ENCODE results near the gene SVIL. TPM values are rescaled to one million over a fixed set of nuclear protein-coding genes. Genes with fewer than 3 reads are reported as not detected.

The SVIL gene
- total RNA-seq, 1 donor from 2014 or later, result 258 TPM

DNA sequence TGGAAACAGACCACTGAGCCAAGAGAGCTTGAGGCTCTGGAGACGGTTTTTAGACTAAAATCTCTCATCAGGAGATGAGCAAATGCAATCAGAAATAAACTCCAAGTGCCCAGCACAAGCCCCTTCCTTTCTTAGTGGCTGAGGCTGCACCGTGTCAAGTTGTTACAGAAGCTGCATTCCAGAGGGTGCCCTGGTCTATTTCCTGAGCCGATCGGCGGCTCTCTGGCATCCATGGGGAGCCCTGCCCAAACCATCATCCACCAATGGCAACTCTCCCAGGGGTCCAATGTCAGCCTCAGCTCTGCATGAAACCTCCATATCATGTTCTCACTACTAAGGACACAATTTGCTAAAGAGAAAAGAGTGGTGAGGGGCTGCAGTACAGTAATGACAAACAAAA, 89.6 kb downstream of the SVIL start:
- H3K4me3 Mint-ChIP-seq (ENCODE audit: unreplicated experiment), result no peak overlapping the region
- H3K27me3 Mint-ChIP-seq (ENCODE audit: unreplicated experiment), result no peaks in the 10 kb centered on the region
- H3K36me3 Mint-ChIP-seq (ENCODE audit: unreplicated experiment), result peaks cover 30% of the 10 kb centered on the region
- no peak overlapping the region for H3K27ac Mint-ChIP-seq (ENCODE audit: unreplicated experiment)
- no peak for DNase-seq (ENCODE audit: extremely low spot score, unreplicated experiment)
- TF ChIP-seq, protein P1, sequence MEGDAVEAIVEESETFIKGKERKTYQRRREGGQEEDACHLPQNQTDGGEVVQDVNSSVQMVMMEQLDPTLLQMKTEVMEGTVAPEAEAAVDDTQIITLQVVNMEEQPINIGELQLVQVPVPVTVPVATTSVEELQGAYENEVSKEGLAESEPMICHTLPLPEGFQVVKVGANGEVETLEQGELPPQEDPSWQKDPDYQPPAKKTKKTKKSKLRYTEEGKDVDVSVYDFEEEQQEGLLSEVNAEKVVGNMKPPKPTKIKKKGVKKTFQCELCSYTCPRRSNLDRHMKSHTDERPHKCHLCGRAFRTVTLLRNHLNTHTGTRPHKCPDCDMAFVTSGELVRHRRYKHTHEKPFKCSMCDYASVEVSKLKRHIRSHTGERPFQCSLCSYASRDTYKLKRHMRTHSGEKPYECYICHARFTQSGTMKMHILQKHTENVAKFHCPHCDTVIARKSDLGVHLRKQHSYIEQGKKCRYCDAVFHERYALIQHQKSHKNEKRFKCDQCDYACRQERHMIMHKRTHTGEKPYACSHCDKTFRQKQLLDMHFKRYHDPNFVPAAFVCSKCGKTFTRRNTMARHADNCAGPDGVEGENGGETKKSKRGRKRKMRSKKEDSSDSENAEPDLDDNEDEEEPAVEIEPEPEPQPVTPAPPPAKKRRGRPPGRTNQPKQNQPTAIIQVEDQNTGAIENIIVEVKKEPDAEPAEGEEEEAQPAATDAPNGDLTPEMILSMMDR (IDR thresholded peaks at IDR 0.05), result no peak
- peaks cover 11% of the 10 kb centered on the region for H3K4me1 Mint-ChIP-seq (ENCODE audit: unreplicated experiment)
- no peaks in the 10 kb centered on the region for H3K9me3 Mint-ChIP-seq (ENCODE audit: unreplicated experiment)

DNA sequence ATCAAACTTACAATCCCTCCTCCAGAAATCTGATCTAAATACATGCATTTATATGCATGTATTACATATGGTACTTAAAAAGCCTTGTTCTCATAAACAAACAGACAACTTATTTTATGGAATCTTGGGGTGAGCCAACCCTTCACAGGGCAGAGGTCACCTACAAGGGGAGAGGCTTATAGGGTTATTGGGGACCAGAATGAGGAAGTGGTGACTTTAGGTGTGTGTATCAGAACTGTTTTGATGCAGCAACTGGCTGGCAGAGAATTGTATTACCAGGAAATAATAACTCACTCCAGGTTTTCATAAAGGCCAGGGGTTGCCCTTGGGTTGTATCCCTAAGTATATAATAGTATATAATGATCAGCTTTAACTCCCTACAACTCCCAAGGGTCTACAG, 91.1 kb downstream of the SVIL start:
- Mint-ChIP-seq H3K36me3 (ENCODE audit: unreplicated experiment) (peaks cover 37% of the 10 kb centered on the region), H3K27ac (ENCODE audit: unreplicated experiment) (no peak overlapping the region), H3K4me1 (ENCODE audit: unreplicated experiment) (peaks cover 15% of the 10 kb centered on the region), H3K27me3 (ENCODE audit: unreplicated experiment) (no peaks in the 10 kb centered on the region), H3K4me3 (ENCODE audit: unreplicated experiment) (no peak overlapping the region), H3K9me3 (ENCODE audit: unreplicated experiment) (no peaks in the 10 kb centered on the region)
- TF ChIP-seq, protein P1 (IDR thresholded peaks at IDR 0.05), result no peak
- DNase-seq (ENCODE audit: extremely low spot score, unreplicated experiment), result no peak

DNA sequence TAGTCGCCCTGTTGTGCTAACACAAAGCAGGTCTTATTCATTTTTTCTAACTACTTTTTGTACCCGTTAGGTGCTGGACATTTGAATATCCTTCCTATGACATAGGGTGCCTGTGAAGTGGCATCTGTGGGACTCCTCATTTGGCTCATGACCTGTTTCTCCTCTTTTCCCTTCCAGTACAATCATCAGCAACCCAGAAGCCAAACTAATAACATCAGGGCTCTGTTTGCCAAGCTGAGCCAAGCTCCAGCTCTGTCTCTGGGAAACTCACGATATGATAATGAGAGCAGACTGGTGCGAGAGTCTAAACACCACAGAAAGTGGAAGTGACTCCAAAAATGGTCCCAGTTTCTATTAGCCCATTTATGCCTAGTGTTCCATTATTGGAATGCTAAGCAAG, 92.0 kb downstream of the SVIL start:
- peak; percentile 36 for DNase-seq (ENCODE audit: extremely low spot score, unreplicated experiment)
- no peak overlapping the region for H3K4me3 Mint-ChIP-seq (ENCODE audit: unreplicated experiment)
- no peaks in the 10 kb centered on the region for H3K27me3 Mint-ChIP-seq (ENCODE audit: unreplicated experiment)
- no peaks in the 10 kb centered on the region for H3K9me3 Mint-ChIP-seq (ENCODE audit: unreplicated experiment)
- no peak overlapping the region for H3K27ac Mint-ChIP-seq (ENCODE audit: unreplicated experiment)
- peaks cover 36% of the 10 kb centered on the region for H3K36me3 Mint-ChIP-seq (ENCODE audit: unreplicated experiment)
- TF ChIP-seq, protein P1 (IDR thresholded peaks at IDR 0.05), result no peak
- peaks cover 18% of the 10 kb centered on the region for H3K4me1 Mint-ChIP-seq (ENCODE audit: unreplicated experiment)

DNA sequence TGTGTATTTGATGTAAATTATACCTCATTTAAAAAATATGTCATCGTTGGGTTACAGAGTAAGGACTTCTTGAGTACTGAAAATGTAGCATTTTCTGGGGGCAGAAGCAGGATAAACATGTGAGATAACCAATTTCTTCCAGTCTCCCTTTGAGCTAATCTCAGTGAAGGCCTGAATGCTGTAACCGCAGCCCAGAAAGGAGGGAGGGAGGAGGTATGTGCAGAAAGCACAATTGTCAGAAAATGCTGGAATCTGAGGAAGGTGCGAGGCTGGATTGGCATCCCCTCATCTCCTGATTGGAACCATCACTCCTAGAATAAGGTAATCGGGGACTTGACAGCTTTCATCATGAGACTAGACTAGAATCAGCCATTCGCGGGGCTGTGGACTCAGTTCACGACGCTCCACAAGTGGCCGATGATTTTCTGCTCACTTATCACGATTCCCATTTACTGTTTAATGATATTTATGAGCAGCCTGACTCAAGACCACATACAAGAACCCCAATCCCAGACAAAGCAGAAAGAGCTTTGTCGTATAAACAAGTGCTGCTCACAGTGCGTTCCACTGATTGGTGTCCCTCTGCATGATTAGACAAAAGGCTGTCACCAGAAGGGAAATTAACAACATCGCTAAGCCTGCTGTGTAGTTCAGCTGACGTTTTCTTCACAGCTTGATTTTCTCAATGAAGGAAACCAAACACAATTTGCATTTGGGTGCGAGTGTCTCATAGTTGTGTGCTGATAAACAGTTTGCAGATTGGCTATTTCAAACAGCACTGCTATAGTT, 93.2 kb downstream of the SVIL start:
- Mint-ChIP-seq H3K4me3 (ENCODE audit: unreplicated experiment) (no peak overlapping the region), H3K27ac (ENCODE audit: unreplicated experiment) (no peak overlapping the region), H3K4me1 (ENCODE audit: unreplicated experiment) (peaks cover 13% of the 10 kb centered on the region), H3K9me3 (ENCODE audit: unreplicated experiment) (no peaks in the 10 kb centered on the region), H3K27me3 (ENCODE audit: unreplicated experiment) (no peaks in the 10 kb centered on the region), H3K36me3 (ENCODE audit: unreplicated experiment) (peaks cover 35% of the 10 kb centered on the region)
- TF ChIP-seq, protein P1 (IDR thresholded peaks at IDR 0.05), result no peak
- DNase-seq (ENCODE audit: extremely low spot score, unreplicated experiment), result peak; percentile 32

DNA sequence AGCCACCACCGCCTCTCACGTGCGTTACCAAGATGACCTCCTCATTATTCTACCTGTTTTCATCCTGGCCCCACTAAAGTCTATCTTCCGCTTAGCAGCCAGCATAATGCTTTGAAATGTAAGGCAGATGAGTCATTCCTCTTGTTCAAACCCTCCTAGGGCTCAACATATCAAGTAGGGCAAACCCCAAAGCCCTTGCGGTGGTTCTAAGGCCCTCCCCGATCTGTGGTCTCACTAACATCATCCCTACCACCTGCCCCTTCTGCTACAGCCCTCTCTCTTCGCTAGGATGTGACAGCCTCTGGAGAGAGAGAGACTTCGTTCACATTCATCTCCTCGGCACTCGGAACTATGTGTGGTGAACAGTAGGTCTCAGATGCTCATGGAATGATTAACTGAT, 94.8 kb downstream of the SVIL start:
- Mint-ChIP-seq H3K9me3 (ENCODE audit: unreplicated experiment) (no peaks in the 10 kb centered on the region), H3K36me3 (ENCODE audit: unreplicated experiment) (peaks cover 42% of the 10 kb centered on the region), H3K4me3 (ENCODE audit: unreplicated experiment) (no peak overlapping the region), H3K4me1 (ENCODE audit: unreplicated experiment) (peaks cover 26% of the 10 kb centered on the region), H3K27me3 (ENCODE audit: unreplicated experiment) (no peaks in the 10 kb centered on the region), H3K27ac (ENCODE audit: unreplicated experiment) (no peak overlapping the region)
- peak; percentile 54 for DNase-seq (ENCODE audit: extremely low spot score, unreplicated experiment)
- TF ChIP-seq, protein P1 (IDR thresholded peaks at IDR 0.05), result no peak
